Nephron (organoid): ENCODE data around the gene TRIM4.
"Not testable (repeated sequence)": the region's sequence is repeated elsewhere in the genome, so short reads cannot be mapped to it uniquely, and the experiment has no call there.

Source experiments
- H3K27ac Mint-ChIP-seq, 3 experiments: 2 replicates each; pipeline ENCODE4 v1.8.0; 2020; ENCODE audit warnings: mixed read lengths in 3 of 3, mild to moderate bottlenecking in 2 of 3, moderate library complexity in 1 of 3
- H3K27me3 Mint-ChIP-seq: 2 replicates; pipeline ENCODE4 v1.8.0; 2021; ENCODE audit warnings: low read depth, mild to moderate bottlenecking, moderate library complexity, mixed read lengths
- H3K36me3 Mint-ChIP-seq: 2 replicates; pipeline ENCODE4 v1.8.0; 2020; ENCODE audit warnings: low read depth, mixed read lengths
- H3K4me1 Mint-ChIP-seq: 2 replicates; pipeline ENCODE4 v1.8.0; 2020; ENCODE audit warnings: mixed read lengths
- H3K4me3 Mint-ChIP-seq, 3 experiments: 2 replicates each; pipeline ENCODE4 v1.8.0; 2020; ENCODE audit warnings: mild to moderate bottlenecking in 3 of 3, mixed read lengths in 3 of 3, moderate library complexity in 2 of 3
- H3K9me3 Mint-ChIP-seq: 2 replicates; pipeline ENCODE4 v1.8.0; 2020; ENCODE audit warnings: mixed read lengths
- CTCF ChIP-seq, 3 experiments: fragments of 200-600 bp; sonication (generic); IDR thresholded peaks; one replicate each; pipeline ENCODE4 v1.5.0; 2021; ENCODE audit warnings: antibody characterized with exemption in 3 of 3; ENCODE audit not compliant: unreplicated experiment in 3 of 3

The TRIM4 gene

GRCh38 chr7:99918959-99919813 lies at the start of gene TRIM4:
TSS of gene TRIM4 (minus strand) at chr7:99919530. CDS start at chr7:99919401, 129 bp downstream.
- no peaks in the 10 kb centered on the region for H3K4me1 Mint-ChIP-seq
- no peaks in the 10 kb centered on the region for H3K36me3 Mint-ChIP-seq

GRCh38 chr7:99958564-99959227 lies 39.4 kb upstream of the TRIM4 start:
- Mint-ChIP-seq H3K4me1 (no peaks in the 10 kb centered on the region), H3K27me3 (peaks cover 37% of the 10 kb centered on the region)
- no peak for TF ChIP-seq CTCF (IDR thresholded peaks at IDR 0.05; ENCODE audit: unreplicated experiment in 3 of 3)

More at GRCh38 chr7:99918959-99919813, at the start of gene TRIM4:
- H3K4me3 Mint-ChIP-seq, result peak within 1 kb of the TSS; percentile 82 to 90 (median 88)
- peak within 1 kb of the TSS; percentile 73 to 97 (median 91) for H3K27ac Mint-ChIP-seq
- H3K9me3 Mint-ChIP-seq, result peaks cover 27% of the 10 kb centered on the region
- peaks cover 21% of the 10 kb centered on the region for H3K27me3 Mint-ChIP-seq
- no peak for TF ChIP-seq CTCF (IDR thresholded peaks at IDR 0.05; ENCODE audit: unreplicated experiment in 3 of 3)

GRCh38 chr7:99955247-99955646 lies 35.9 kb upstream of the TRIM4 start:
- peaks cover 8% of the 10 kb centered on the region for H3K9me3 Mint-ChIP-seq
- no peak for TF ChIP-seq CTCF (IDR thresholded peaks at IDR 0.05; ENCODE audit: unreplicated experiment in 3 of 3)
- no peaks in the 10 kb centered on the region for H3K36me3 Mint-ChIP-seq
- H3K27me3 Mint-ChIP-seq, result peaks cover 20% of the 10 kb centered on the region
- H3K27ac Mint-ChIP-seq, result no peak overlapping the region
- H3K4me1 Mint-ChIP-seq, result no peaks in the 10 kb centered on the region
- no peak overlapping the region for H3K4me3 Mint-ChIP-seq

More at GRCh38 chr7:99958564-99959227, 39.4 kb upstream of the TRIM4 start:
- no peaks in the 10 kb centered on the region for H3K36me3 Mint-ChIP-seq
- peaks cover 4% of the 10 kb centered on the region for H3K9me3 Mint-ChIP-seq
- no peak overlapping the region for H3K4me3 Mint-ChIP-seq
- H3K27ac Mint-ChIP-seq, result no peak overlapping the region

GRCh38 chr7:99954643-99955042 lies 35.3 kb upstream of the TRIM4 start:
- Mint-ChIP-seq H3K9me3 (peaks cover 13% of the 10 kb centered on the region), H3K27me3 (peaks cover 19% of the 10 kb centered on the region)
- H3K4me3 Mint-ChIP-seq, H3K36me3 Mint-ChIP-seq, H3K4me1 Mint-ChIP-seq, H3K27ac Mint-ChIP-seq: not testable (repeated sequence)

GRCh38 chr7:99953649-99954048 lies 34.3 kb upstream of the TRIM4 start:
- H3K4me3 Mint-ChIP-seq, result no peak overlapping the region
- no peak for TF ChIP-seq CTCF (IDR thresholded peaks at IDR 0.05; ENCODE audit: unreplicated experiment in 3 of 3)
- H3K36me3 Mint-ChIP-seq, result no peaks in the 10 kb centered on the region
- H3K27ac Mint-ChIP-seq, result no peak overlapping the region
- peaks cover 16% of the 10 kb centered on the region for H3K9me3 Mint-ChIP-seq
- H3K4me1 Mint-ChIP-seq, result no peaks in the 10 kb centered on the region
- H3K27me3 Mint-ChIP-seq, result peaks cover 14% of the 10 kb centered on the region

- Mint-ChIP-seq H3K27me3 (peaks cover 12% of the 10 kb centered on the region), H3K9me3 (peaks cover 20% of the 10 kb centered on the region)
- not testable (repeated sequence) for H3K4me3 Mint-ChIP-seq, H3K27ac Mint-ChIP-seq, H3K36me3 Mint-ChIP-seq, H3K4me1 Mint-ChIP-seq
These were observed 33.3 kb upstream of the TRIM4 start for GRCh38 chr7:99952649-99953048.

- not testable (repeated sequence) for H3K36me3 Mint-ChIP-seq, H3K4me3 Mint-ChIP-seq, H3K27ac Mint-ChIP-seq, H3K4me1 Mint-ChIP-seq
- H3K9me3 Mint-ChIP-seq, result peaks cover 20% of the 10 kb centered on the region
- H3K27me3 Mint-ChIP-seq, result peaks cover 12% of the 10 kb centered on the region
These were observed 31.5 kb upstream of the TRIM4 start for GRCh38 chr7:99950819-99951218.
